HG03565 (cell line): ENCODE results near the gene RPL26.
"Not testable (repeated sequence)": the region's sequence is repeated elsewhere in the genome, so short reads cannot be mapped to it uniquely, and the experiment has no call there.

ENCODE experiments used
- ATAC-seq: cut with Tn5 transposase; IDR thresholded peaks from one replicate; pipeline ENCODE4 v1.9.1; 2021; ENCODE audit warnings: mild to moderate bottlenecking, moderate library complexity; ENCODE audit not compliant: unreplicated experiment

Gene RPL26

GRCh38 chr17:8397636-8398035 is 14.6 kb upstream of the RPL26 start, which contains the start of gene RNF222:
Gene RNF222, minus strand, starts transcription at chr17:8397827. Its CDS starts 4,366 bp downstream, at chr17:8393461.
- ATAC-seq, result no peak

- not testable (repeated sequence) for ATAC-seq
These were observed 11.5 kb upstream of the RPL26 start for GRCh38 chr17:8394497-8394896.

- ATAC-seq, result no peak
These were observed 10.7 kb upstream of the RPL26 start for GRCh38 chr17:8393470-8394231.

- ATAC-seq, result no peak
These were observed 9.9 kb upstream of the RPL26 start for GRCh38 chr17:8392674-8393469.

- no peak for ATAC-seq
These were observed 9.3 kb upstream of the RPL26 start for GRCh38 chr17:8392274-8392673.

GRCh38 chr17:8391711-8392110 is 8.7 kb upstream of the RPL26 start:
- no peak for ATAC-seq

GRCh38 chr17:8387914-8388651 is 5.1 kb upstream of the RPL26 start:
- no peak for ATAC-seq

GRCh38 chr17:8386841-8387240 is 3.8 kb upstream of the RPL26 start:
- ATAC-seq, result no peak

- ATAC-seq, result no peak
These were observed 1.9 kb upstream of the RPL26 start for GRCh38 chr17:8384801-8385378.

- ATAC-seq, result no peak
These were observed 182 bp downstream of the RPL26 start for GRCh38 chr17:8382880-8383142.

- no peak for ATAC-seq
These were observed 727 bp downstream of the RPL26 start for GRCh38 chr17:8382052-8382879.

GRCh38 chr17:8380049-8380448 is 2.9 kb downstream of the RPL26 start:
- ATAC-seq, result no peak

GRCh38 chr17:8378117-8378516 is 4.9 kb downstream of the RPL26 start:
- not testable (repeated sequence) for ATAC-seq

- ATAC-seq, result no peak
These were observed 5.6 kb downstream of the RPL26 start for GRCh38 chr17:8377422-8377821.

- peak; percentile 65 for ATAC-seq
These were observed 6.5 kb downstream of the RPL26 start, which contains the start of gene KRABD2 for GRCh38 chr17:8376271-8377067. Gene KRABD2, minus strand, starts transcription at chr17:8376704.

GRCh38 chr17:8375738-8376259 is 7.2 kb downstream of the RPL26 start:
- no peak for ATAC-seq

GRCh38 chr17:8373856-8374255 is 9.1 kb downstream of the RPL26 start:
- not testable (repeated sequence) for ATAC-seq

- no peak for ATAC-seq
These were observed 10.6 kb downstream of the RPL26 start for GRCh38 chr17:8372422-8372821.

GRCh38 chr17:8371786-8372185 is 11.2 kb downstream of the RPL26 start:
- no peak for ATAC-seq
